Hepatocyte (in vitro differentiated cells): ENCODE results near the gene AGAP1.

Experiments used
- CTCF ChIP-seq: fragments of 200-600 bp; sonication (generic); IDR thresholded peaks from 2 replicates; pipeline ENCODE4 v1.5.1; 2016; ENCODE audit warnings: antibody characterized with exemption, mild to moderate bottlenecking; ENCODE audit not compliant: poor library complexity
- EZH2phosphoT487 ChIP-seq: fragments of 200-600 bp; sonication (generic); IDR thresholded peaks from one replicate; pipeline ENCODE4 v1.6.1; 2018; ENCODE audit warnings: antibody characterized with exemption, mild to moderate bottlenecking, low read depth, moderate library complexity; ENCODE audit not compliant: unreplicated experiment, severe bottlenecking

- TF ChIP-seq CTCF (no peak), EZH2phosphoT487 (no peak)
Observed at GRCh38 chr2:235506291-235506996, 12.6 kb downstream of the AGAP1 start.
